DND-41 (cell line): Measurements from ENCODE around the gene TPK1.

Experiments
- EZH2 ChIP-seq: IDR thresholded peaks from 3 replicates; pipeline ENCODE4 v1.6.1; 2012; ENCODE audit warnings: borderline replicate concordance, low read depth, mild to moderate bottlenecking, moderate library complexity, low read length, inconsistent platforms; ENCODE audit not compliant: severe bottlenecking
- TF ChIP-seq, protein P1 (sequence below): IDR thresholded peaks from 2 replicates; pipeline ENCODE4 v1.5.1; 2012; ENCODE audit warnings: borderline replicate concordance, low read length, moderate library complexity, mild to moderate bottlenecking; ENCODE audit not compliant: poor library complexity, severe bottlenecking; ENCODE audit errors: extremely low read depth

DNA sequence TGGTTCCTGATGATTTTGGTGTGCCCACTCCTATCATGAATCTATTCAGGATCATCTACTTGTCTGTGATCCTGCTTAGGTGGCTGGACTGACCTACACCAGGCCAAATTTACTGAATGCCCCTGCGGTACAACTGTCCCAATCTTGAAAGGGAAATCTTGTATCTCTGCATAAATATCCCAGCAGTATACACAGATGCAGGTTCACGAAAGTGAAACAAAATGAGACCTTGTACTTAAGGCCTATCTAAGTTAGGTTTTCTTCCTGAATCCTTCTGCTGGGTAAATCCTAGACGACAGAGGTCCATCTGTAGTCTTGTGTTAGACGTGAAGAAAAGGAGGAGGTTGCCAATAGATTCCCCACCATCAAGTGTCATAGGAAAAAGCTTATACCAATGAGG, 346.9 kb downstream of the TPK1 start:
- TF ChIP-seq, protein P1, sequence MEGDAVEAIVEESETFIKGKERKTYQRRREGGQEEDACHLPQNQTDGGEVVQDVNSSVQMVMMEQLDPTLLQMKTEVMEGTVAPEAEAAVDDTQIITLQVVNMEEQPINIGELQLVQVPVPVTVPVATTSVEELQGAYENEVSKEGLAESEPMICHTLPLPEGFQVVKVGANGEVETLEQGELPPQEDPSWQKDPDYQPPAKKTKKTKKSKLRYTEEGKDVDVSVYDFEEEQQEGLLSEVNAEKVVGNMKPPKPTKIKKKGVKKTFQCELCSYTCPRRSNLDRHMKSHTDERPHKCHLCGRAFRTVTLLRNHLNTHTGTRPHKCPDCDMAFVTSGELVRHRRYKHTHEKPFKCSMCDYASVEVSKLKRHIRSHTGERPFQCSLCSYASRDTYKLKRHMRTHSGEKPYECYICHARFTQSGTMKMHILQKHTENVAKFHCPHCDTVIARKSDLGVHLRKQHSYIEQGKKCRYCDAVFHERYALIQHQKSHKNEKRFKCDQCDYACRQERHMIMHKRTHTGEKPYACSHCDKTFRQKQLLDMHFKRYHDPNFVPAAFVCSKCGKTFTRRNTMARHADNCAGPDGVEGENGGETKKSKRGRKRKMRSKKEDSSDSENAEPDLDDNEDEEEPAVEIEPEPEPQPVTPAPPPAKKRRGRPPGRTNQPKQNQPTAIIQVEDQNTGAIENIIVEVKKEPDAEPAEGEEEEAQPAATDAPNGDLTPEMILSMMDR: no peak
- no peak for TF ChIP-seq EZH2
